Endothelial cell of umbilical vein (primary cell): ENCODE data around the gene RARS1. TPM values are rescaled to one million over a fixed set of nuclear protein-coding genes. Genes with fewer than 3 reads are reported as not detected.

Experiments
- BruUV-seq: library from RNA; stranded (reverse); fragments of 400-500 nt; replicated peaks from 2 replicates; lab custom pipeline; 2021; lab: Mats Ljungman, UMichigan
- CTCF ChIA-PET: fragments of 300-600, 350-600 bp; sonication (Branson Sonifier 250); formaldehyde crosslinking; loops from one replicate; lab custom pipeline; 2021; ENCODE audit warnings: antibody characterized with exemption, inconsistent platforms; lab: Charles Lee
- POLR2A ChIA-PET: fragments of 300-600, 350-600 bp; sonication (Branson Sonifier 250); formaldehyde crosslinking; loops from one replicate; lab custom pipeline; 2021; ENCODE audit warnings: antibody characterized with exemption, inconsistent platforms; lab: Charles Lee
- DNase-seq: peaks from one replicate; pipeline ENCODE4 v3.0.0-alpha.2; 2011; ENCODE audit warnings: low read depth, low spot score
- FAIRE-seq: peaks from 2 replicates; lab custom pipeline; 2011; peaks lifted over from hg19 to GRCh38; lab: Jason Lieb, UNC
- H2AFZ ChIP-seq: 2 replicates; pipeline ENCODE4 v1.6.0; 2012; ENCODE audit warnings: low read depth, low read length, control low read depth, inconsistent platforms
- H3K27ac ChIP-seq: 2 replicates; pipeline ENCODE4 v1.5.1; 2011; ENCODE audit warnings: low read depth, mild to moderate bottlenecking, control low read depth, low read length, moderate library complexity; ENCODE audit not compliant: insufficient read depth
- H3K27me3 ChIP-seq, 2 experiments: 2 replicates each; pipeline versions ENCODE4 v1.6.0 to v1.6.1; 2011; ENCODE audit warnings: low read length in 2 of 2, mixed read lengths in 1 of 2; ENCODE audit not compliant: control insufficient read depth in 2 of 2, insufficient read depth in 2 of 2
- H3K36me3 ChIP-seq, 2 experiments: 2 replicates in 1 of 2; 3 replicates in 1 of 2; pipeline ENCODE4 v1.5.1; 2011; ENCODE audit warnings: low read length in 2 of 2, mild to moderate bottlenecking in 1 of 2, moderate library complexity in 1 of 2; ENCODE audit not compliant: control insufficient read depth in 2 of 2, insufficient read depth in 2 of 2; ENCODE audit errors: extremely low read depth in 1 of 2
- H3K4me1 ChIP-seq: 3 replicates; pipeline ENCODE4 v1.5.1; 2011; ENCODE audit warnings: mild to moderate bottlenecking, low read length; ENCODE audit not compliant: control insufficient read depth, insufficient read depth; ENCODE audit errors: extremely low read depth
- H3K4me2 ChIP-seq: 2 replicates; pipeline ENCODE4 v1.6.1; 2011; ENCODE audit warnings: low read length, control low read depth, mixed read lengths; ENCODE audit not compliant: insufficient read depth
- H3K4me3 ChIP-seq, 3 experiments: fragments of 200-600 bp in 1 of 3; sonication (generic), shearing (Covaris generic) in 1 of 3; replicated peaks in 1 of 3; 2 replicates each; pipeline ENCODE4 v1.5.1; 2011 to 2016; ENCODE audit warnings: control low read depth in 3 of 3, low read length in 3 of 3, mild to moderate bottlenecking in 2 of 3, inconsistent platforms in 1 of 3, low read depth in 1 of 3, moderate library complexity in 1 of 3; ENCODE audit not compliant: insufficient read depth in 1 of 3
- H3K79me2 ChIP-seq: 2 replicates; pipeline ENCODE4 v1.6.0; 2012; ENCODE audit warnings: low read length, inconsistent platforms; ENCODE audit not compliant: control insufficient read depth, insufficient read depth
- H3K9ac ChIP-seq: replicated peaks from 2 replicates; pipeline ENCODE3; 2011; ENCODE audit warnings: low read length, control low read depth; ENCODE audit not compliant: insufficient read depth; ENCODE audit errors: extremely low read depth
- H3K9me1 ChIP-seq: replicated peaks from 3 replicates; pipeline ENCODE4 v1.6.0; 2011; ENCODE audit warnings: mild to moderate bottlenecking, low read length; ENCODE audit not compliant: control insufficient read depth, insufficient read depth; ENCODE audit errors: extremely low read depth
- H3K9me3 ChIP-seq: replicated peaks from 2 replicates; pipeline ENCODE4 v1.5.1; 2012; ENCODE audit warnings: low read length, inconsistent platforms; ENCODE audit not compliant: control insufficient read depth, insufficient read depth
- H4K20me1 ChIP-seq: replicated peaks from 2 replicates; pipeline ENCODE3; 2011; ENCODE audit warnings: mild to moderate bottlenecking, low read length; ENCODE audit not compliant: control insufficient read depth, insufficient read depth; ENCODE audit errors: extremely low read depth
- CTCF ChIP-seq, 2 donors: IDR thresholded peaks; 1 replicate in 1 of 2; 2 replicates in 1 of 2; pipeline ENCODE4 v1.5.1; 2011; ENCODE audit warnings: low read length in 2 of 2, mild to moderate bottlenecking in 2 of 2, moderate library complexity in 2 of 2, control low read depth in 1 of 2, inconsistent platforms in 1 of 2, low read depth in 1 of 2; ENCODE audit not compliant: insufficient read depth in 1 of 2; ENCODE audit errors: extremely low read depth in 1 of 2
- EZH2 ChIP-seq: IDR thresholded peaks from 2 replicates; pipeline ENCODE4 v1.6.1; 2012; ENCODE audit warnings: borderline replicate concordance, low read depth, mild to moderate bottlenecking, moderate library complexity, low read length, inconsistent platforms; ENCODE audit not compliant: severe bottlenecking
- FOS ChIP-seq: IDR thresholded peaks from 2 replicates; pipeline ENCODE4 v1.6.1; 2011; ENCODE audit warnings: mild to moderate bottlenecking, low read length, moderate library complexity, borderline replicate concordance; ENCODE audit not compliant: insufficient read depth
- GATA2 ChIP-seq: IDR thresholded peaks from 2 replicates; pipeline ENCODE4 v1.7.0; 2011; ENCODE audit warnings: low read depth, mild to moderate bottlenecking, moderate library complexity, mixed read lengths, low read length; ENCODE audit not compliant: insufficient read length, insufficient read depth
- JUN ChIP-seq: IDR thresholded peaks from 2 replicates; pipeline ENCODE4 v1.6.1; 2011; ENCODE audit warnings: borderline replicate concordance, low read depth; ENCODE audit not compliant: insufficient read length, insufficient read depth
- MAX ChIP-seq: IDR thresholded peaks from 2 replicates; pipeline ENCODE4 v1.6.1; 2011; ENCODE audit not compliant: insufficient read depth, insufficient read length
- MYC ChIP-seq: IDR thresholded peaks from one replicate; pipeline ENCODE4 v1.6.1; 2011; ENCODE audit warnings: mild to moderate bottlenecking, low read depth, low read length
- POLR2A ChIP-seq: IDR thresholded peaks from 2 replicates; pipeline ENCODE4 v1.6.1; 2012; ENCODE audit warnings: low read depth, mild to moderate bottlenecking, control low read depth, low read length
- POLR2AphosphoS5 ChIP-seq: IDR thresholded peaks from 2 replicates; pipeline ENCODE4 v1.6.1; 2012; ENCODE audit warnings: low read depth, mild to moderate bottlenecking, control low read depth, low read length, moderate library complexity; ENCODE audit not compliant: insufficient read depth
- dilution Hi-C: fragments of 300-500 bp; cut with MboI; formaldehyde crosslinking; loops from one replicate; pipeline ENCODE4 v1.15.0; 2019; ENCODE audit warnings: low sequenced_read_pairs; ENCODE audit not compliant: extremely low pct_ligation_motif_present
- intact Hi-C: fragments of 100-400 bp; cut with micrococcal nuclease; formaldehyde crosslinking; loops from one replicate; pipeline ENCODE4 v1.10.0; 2022
- polyA plus RNA-seq, 4 experiments: library from polyadenylated mRNA; depleted of rRNA in 3 of 4; stranded (reverse) in 3 of 4; unstranded in 1 of 4; fragments of >200 nt; gene quantifications; 2 replicates each; pipeline versions ENCODE4 v1.2.1 to v1.2.3, GENCODE V29; 2011 to 2012; ENCODE audit warnings: missing spikeins in 1 of 4
- total RNA-seq: library from RNA; stranded (reverse); gene quantifications from 2 replicates; pipeline ENCODE4 v1.2.3, GENCODE V29; 2021

Gene RARS1
- total and polyA plus RNA-seq, 2 donors (not counting 3 experiments of a cell fraction or from before 2014, with no cell fraction given): 28.0 to 104 TPM

- Histone ChIP-seq H3K9ac (no peak overlapping the region), H3K36me3 (peaks cover 11 to 12% of the 10 kb centered on the region in 2 experiments), H3K79me2 (peaks cover 15% of the 10 kb centered on the region), H3K27ac (no peak overlapping the region), H3K9me1 (no peaks in the 10 kb centered on the region), H3K4me3 (no peak overlapping the region), H3K4me1 (peaks cover 6% of the 10 kb centered on the region), H3K9me3 (no peaks in the 10 kb centered on the region), H3K27me3 (no peaks in the 10 kb centered on the region), H4K20me1 (no peaks in the 10 kb centered on the region), H2AFZ (no peak overlapping the region), H3K4me2 (no peak overlapping the region)
- no TSS peak for BruUV-seq
- dilution Hi-C loops: no loop called here
- FAIRE-seq (no peak), DNase-seq (no peak)
- intact Hi-C loops: loop anchor here (5.0 to 10.0 kb wide), 2 partner anchors 73 to 1096 kb away; partner anchors contain the start of gene SPDL1
- ChIA-PET POLR2A (no interaction called here), CTCF (no interaction called here)
- TF ChIP-seq MAX (no peak), JUN (no peak), GATA2 (no peak), CTCF (IDR thresholded peaks at IDR 0.05; ENCODE audit: extremely low read depth in 1 of 2, insufficient read depth in 1 of 2, low read depth in 1 of 2, low read length in 2 of 2) (no peak), MYC (no peak), FOS (no peak), EZH2 (no peak), POLR2AphosphoS5 (no peak), POLR2A (no peak)
Measured at GRCh38 chr5:168489059-168489458, 2.8 kb downstream of the RARS1 start.
